Panc1 (cell line): ENCODE results near the gene LPIN3.

Experiments
- CTCF ChIP-seq: fragments of 450-650 bp; IDR thresholded peaks from 2 replicates; pipeline ENCODE4 v1.5.1; 2017; ENCODE audit warnings: mild to moderate bottlenecking
- POLR2AphosphoS5 ChIP-seq: IDR thresholded peaks from 2 replicates; pipeline ENCODE4 v1.6.1; 2012; ENCODE audit warnings: mild to moderate bottlenecking, low read depth, low read length, moderate library complexity
- REST ChIP-seq, 2 experiments: IDR thresholded peaks; 2 replicates each; pipeline ENCODE4 v1.6.1; 2011 to 2012; ENCODE audit warnings: low read depth in 2 of 2, control low read depth in 1 of 2, low read length in 1 of 2, mild to moderate bottlenecking in 1 of 2, moderate library complexity in 1 of 2; ENCODE audit not compliant: insufficient read depth in 1 of 2

GRCh38 chr20:41394081-41394480, 53.5 kb downstream of the LPIN3 start:
- no peak for TF ChIP-seq CTCF
- no peak for TF ChIP-seq POLR2AphosphoS5
- TF ChIP-seq REST (IDR thresholded peaks at IDR 0.05; ENCODE audit: insufficient read depth in 1 of 2, low read depth in 2 of 2, low read length in 1 of 2), result no peak
